Measurements from ENCODE around the gene ERGIC1. TPM values are rescaled to one million over a fixed set of nuclear protein-coding genes. Genes with fewer than 3 reads are reported as not detected.

Gene ERGIC1
- polyA plus RNA-seq, 3 donors, result 117 to 124 (median 118) TPM

Other genes starting within 250 kb of the ERGIC1 start
- gene NEURL1B, start 193.0 kb upstream of the ERGIC1 start, polyA plus RNA-seq (ENCODE audit: insufficient read length in 3 of 3), result 10 to 100 TPM; 12.4 to 16.3 (median 14.4) TPM
- 100 to 1,000 TPM in 1 of 3 donors, 10 to 100 TPM in 2; 65.5 to 130 (median 88.2) TPM for gene DUSP1, start 63.1 kb upstream of the ERGIC1 start, polyA plus RNA-seq (ENCODE audit: insufficient read length in 3 of 3)
- 10 to 100 TPM; 64.9 to 73.0 (median 72.7) TPM for gene RPL26L1, start 125.2 kb downstream of the ERGIC1 start, polyA plus RNA-seq (ENCODE audit: insufficient read length in 3 of 3)
- 100 to 1,000 TPM; 275 to 302 (median 285) TPM for gene ATP6V0E1, start 149.5 kb downstream of the ERGIC1 start, polyA plus RNA-seq (ENCODE audit: insufficient read length in 3 of 3)
- gene CREBRF, start 222.1 kb downstream of the ERGIC1 start, polyA plus RNA-seq (ENCODE audit: insufficient read length in 3 of 3), result 10 to 100 TPM; 21.5 to 25.2 (median 24.6) TPM